Body of pancreas (tissue), 4 donors: ENCODE results near the gene TVP23C.
"Not testable (repeated sequence)": the region's sequence is repeated elsewhere in the genome, so short reads cannot be mapped to it uniquely, and the experiment has no call there.

Source experiments
- POLR2A ChIP-seq, 3 donors: fragments of 450-650 bp; IDR thresholded peaks; one replicate each; pipeline ENCODE4 v1.6.1; 2016; ENCODE audit warnings: antibody characterized with exemption in 3 of 3, mild to moderate bottlenecking in 2 of 3
- TF ChIP-seq, protein P1 (sequence below), 7 experiments: fragments of 450-650 bp in 4 of 7; fragments of 200-600 bp in 3 of 7; sonication (generic) in 3 of 7; IDR thresholded peaks; one replicate each; pipeline ENCODE4 v1.5.1; 2016 to 2019; ENCODE audit warnings: antibody characterized with exemption in 7 of 7

DNA sequence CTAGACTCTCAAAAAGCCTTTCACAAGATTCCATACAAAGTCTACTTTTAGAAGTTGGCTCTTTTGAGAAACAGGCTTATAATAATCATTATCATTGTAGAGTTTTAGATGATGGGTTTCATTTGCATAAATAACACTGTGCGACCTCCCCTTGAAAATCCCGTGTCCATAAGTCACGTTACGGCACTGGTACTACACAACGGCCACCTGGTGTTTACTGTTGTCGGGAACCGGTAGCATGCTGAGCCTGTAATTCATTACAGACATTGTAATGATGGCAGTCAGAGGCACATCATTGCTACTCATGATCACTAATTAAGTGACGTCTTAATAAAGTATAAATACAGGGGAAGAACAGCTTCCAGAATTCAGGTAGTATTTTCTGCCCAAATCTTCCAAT is 24.7 kb upstream of the TVP23C start:
- TF ChIP-seq, protein P1, sequence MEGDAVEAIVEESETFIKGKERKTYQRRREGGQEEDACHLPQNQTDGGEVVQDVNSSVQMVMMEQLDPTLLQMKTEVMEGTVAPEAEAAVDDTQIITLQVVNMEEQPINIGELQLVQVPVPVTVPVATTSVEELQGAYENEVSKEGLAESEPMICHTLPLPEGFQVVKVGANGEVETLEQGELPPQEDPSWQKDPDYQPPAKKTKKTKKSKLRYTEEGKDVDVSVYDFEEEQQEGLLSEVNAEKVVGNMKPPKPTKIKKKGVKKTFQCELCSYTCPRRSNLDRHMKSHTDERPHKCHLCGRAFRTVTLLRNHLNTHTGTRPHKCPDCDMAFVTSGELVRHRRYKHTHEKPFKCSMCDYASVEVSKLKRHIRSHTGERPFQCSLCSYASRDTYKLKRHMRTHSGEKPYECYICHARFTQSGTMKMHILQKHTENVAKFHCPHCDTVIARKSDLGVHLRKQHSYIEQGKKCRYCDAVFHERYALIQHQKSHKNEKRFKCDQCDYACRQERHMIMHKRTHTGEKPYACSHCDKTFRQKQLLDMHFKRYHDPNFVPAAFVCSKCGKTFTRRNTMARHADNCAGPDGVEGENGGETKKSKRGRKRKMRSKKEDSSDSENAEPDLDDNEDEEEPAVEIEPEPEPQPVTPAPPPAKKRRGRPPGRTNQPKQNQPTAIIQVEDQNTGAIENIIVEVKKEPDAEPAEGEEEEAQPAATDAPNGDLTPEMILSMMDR (IDR thresholded peaks at IDR 0.05) = not testable (repeated sequence)
- not testable (repeated sequence) for TF ChIP-seq POLR2A (IDR thresholded peaks at IDR 0.05)
